GM18526 (cell line): ENCODE results near the gene EEFSEC.

Experiments used
- POLR2A ChIP-seq: IDR thresholded peaks from 3 replicates; pipeline ENCODE4 v1.6.1; 2011; ENCODE audit not compliant: insufficient read length; ENCODE audit errors: extremely low read depth

Gene EEFSEC

DNA sequence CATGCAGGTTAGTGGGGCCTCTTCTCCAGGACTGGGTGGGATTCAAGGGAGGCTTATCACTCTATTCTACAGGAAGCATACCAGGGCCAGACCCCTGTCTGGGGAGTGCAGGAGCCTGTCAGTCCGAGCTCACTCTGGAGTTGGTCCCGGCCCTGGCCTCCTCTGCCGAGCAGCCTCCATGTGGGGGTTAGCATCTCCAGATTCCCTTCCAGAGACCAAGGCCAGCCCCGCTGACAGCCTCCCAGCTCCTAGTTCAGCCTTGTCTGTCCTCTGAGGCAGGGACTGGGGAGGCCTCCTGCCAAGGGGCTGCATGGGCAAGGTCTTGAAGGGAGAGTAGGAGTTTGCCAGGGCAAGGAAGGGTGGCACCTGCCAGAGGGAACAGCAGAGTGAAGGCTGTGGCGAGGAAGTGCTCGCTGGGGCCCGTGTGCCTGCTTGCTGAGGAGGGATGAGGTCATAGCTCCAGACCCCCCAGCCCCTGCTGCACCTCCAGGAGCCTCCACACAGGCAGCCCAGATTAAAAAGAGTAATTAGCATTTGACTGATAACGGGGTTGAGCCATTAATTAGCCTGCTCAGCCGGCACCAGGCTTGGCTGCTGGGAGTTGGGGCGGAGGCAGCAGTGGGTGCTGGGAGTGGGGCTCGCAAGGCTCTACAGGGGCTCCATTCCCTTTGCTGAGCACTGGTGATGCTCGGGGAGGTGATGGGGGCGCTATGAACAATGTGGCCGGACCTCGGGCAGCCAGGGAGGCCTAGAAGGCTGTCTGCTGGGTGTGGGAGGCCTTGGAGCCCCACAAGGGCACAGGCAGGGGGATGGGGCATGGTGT is 259.1 kb downstream of the EEFSEC start:
- no peak for TF ChIP-seq POLR2A

DNA sequence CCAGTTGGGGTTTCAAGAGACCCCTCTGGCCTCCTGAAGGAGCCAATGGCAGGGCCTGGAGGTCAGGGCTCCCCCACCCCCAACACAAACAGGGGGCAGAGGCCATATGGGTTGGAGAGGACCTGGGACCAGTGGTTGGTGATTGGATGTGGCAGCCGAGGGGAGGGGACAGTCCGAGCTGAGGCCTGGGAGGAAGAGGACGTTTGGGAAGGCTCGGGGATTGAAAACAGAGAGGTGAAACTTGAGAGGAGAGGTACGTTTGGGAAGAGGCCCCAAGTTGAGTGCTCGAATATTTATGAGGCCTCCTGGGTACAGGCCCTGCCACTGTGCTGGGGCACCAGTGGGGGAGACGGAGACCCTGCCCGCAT is 259.7 kb downstream of the EEFSEC start:
- TF ChIP-seq POLR2A: no peak

DNA sequence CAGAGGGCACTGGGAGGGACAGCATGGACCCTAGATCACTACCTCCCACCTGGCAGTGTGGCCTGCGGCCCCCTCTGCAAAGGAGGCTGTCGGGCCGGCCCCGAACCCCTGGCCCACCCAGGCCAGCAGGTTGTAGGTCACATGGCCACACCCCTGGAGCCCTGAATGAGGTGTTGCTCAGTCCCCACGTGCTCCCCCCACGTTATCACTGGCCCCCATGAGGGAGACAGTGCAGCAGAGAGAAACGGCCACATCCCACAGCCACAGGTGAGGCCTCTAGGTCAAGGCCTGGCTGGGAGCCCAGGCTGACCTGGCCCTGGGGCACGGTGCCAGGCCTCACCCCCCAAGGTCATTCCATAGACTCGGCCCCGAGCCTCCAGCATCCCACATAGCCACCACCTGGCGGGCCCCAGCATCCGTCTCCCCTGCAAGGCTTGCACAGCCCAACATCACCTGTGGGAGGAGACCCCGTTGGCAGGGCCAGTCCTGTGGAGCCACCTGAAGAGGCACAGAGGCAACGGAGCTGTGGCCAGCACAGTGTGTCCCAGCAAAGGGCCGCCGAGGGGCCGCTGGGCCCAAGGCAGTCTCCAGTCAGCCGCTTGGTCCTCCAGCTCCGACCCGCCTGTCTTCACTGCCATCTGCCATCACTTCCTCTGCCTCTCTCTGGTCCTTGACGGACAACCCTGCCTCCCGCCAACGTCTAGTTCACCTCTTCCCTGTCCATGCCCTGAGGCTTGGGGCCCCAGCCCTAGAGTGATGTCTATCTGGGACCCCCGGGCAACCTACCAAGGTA is 260.3 kb downstream of the EEFSEC start:
- TF ChIP-seq POLR2A: no peak

DNA sequence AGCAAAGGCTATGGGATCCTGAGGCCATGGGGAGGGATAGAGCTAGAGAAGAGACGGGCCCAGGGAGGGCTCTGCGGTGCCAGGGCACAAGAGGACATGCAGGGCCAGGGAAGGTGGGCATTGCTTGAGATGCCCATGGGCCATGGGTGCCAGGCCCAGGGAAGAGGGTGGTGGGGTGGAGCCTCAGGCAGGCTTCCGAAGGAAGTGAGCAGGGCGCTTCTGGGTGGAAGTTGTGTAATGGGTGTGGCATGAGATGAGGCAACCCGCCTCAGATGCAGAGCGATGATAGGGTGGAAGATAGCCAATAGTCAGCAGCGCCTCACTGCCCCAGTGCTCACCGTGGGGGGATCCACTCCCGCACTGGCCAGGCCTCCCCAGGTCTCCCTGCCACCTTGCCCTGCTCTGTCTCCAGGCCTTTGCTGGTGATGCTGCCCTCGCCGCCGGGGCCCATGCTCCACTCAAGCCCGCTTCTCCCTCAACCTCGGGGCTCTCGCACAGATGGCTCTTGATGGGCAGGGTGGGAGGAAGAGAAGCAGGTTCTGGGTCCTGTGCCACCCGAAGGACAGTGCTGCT is 262.0 kb downstream of the EEFSEC start:
- no peak for TF ChIP-seq POLR2A

DNA sequence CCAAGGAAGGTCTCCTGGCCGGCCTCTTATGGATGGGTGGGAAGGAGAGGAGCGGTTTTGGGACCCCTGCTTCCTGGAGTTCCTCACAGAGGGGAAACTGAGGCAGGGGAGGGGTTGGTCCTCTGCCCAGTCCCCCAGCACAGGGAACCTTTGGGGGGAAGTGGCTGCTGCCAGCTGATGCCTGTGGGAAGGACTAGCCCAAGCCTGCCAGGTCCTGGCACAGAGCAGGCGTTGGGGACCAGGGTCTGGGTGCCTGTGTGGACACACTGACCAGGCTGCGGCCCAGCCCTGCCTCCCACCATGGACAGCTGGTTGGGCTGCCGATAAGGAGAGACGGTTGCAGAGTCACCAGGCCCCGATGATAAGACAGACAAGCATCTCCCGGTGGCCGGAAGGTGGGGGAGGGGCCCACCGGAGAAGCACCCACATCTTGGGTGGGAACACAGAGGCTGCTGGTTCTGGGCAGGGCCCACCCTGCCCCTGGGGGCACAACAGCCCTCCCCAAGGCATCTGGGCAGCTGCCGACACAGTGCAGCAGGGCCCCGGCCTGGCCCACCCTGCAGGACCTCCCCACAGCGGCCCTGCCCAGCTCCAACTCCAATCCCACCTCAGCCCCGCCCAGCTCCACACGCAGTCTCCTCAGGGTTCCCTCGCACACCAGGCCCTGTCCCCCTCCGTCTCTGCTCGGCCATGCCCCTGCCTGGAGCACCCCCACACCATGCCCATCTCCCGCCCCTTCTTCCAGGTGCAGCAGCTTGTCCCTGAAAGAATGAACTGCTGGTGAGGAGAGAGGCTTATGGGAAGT is 262.7 kb downstream of the EEFSEC start:
- no peak for TF ChIP-seq POLR2A

DNA sequence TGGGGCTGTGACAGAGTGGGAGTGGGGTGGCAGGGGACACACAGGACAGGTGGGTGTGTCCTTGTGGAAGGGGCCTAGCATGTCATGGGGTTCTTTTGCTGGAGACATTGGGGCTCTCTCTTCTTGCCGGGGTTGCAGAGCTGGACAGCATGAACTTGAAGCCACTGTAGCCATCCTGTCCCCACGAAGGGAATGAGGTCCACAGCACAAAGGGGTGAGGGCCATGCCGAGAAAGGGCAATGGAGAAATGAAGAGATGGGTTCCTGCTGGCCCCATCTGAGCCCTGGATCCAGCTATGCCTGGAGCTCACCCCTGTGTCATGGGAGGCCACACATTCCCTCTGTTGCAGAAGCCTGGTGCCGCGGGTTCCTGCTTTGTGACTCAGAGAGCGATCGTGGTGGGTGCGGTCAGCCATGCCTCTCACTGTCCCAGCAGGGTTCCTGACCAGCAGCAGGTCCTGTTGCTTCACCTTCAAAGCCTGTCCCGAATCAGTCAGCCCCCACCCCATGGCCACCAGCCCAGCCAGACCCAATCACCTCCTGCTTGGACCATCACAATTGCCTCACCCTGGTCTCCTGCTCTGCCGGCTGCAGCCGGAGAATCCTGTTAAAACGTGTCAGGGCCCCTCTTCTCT is 263.4 kb downstream of the EEFSEC start:
- no peak for TF ChIP-seq POLR2A

DNA sequence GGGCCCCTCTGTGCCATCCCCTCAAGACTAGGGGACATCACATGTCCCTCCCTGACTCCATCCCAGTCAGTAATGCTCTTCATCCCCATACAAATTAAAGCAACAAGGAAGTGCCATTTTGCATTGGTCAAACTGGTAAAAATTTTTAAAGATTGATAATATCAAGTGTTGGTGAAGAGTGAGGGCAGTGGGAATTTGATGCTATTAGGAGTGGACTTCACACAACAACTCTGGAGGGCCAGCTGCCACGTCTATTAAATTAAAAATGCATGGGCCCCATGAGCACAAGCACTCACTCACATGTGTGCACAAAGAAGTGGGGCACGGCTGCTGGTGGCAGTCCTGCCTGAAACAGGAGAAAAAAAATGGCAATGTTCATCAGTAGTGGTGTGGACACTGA is 265.6 kb downstream of the EEFSEC start:
- no peak for TF ChIP-seq POLR2A

DNA sequence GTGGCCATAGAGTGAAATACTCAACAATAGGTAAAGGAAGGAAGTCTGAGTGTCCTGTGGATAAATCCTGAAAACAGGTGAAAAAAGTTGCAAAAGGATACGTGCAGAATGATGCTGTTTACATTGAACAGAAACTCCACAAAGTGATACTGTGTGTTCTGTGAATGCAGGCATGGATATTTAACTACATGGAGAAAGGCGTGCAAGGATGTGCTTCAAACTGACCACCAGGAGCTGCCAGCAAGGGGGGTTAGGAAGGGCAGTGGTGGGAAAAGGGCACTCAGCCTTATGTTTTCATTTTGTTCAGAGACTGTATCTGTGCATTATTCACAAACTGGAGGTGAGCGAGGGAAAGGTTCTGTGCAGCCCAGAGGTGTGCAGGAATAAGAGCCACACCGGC is 266.0 kb downstream of the EEFSEC start:
- TF ChIP-seq POLR2A: no peak

DNA sequence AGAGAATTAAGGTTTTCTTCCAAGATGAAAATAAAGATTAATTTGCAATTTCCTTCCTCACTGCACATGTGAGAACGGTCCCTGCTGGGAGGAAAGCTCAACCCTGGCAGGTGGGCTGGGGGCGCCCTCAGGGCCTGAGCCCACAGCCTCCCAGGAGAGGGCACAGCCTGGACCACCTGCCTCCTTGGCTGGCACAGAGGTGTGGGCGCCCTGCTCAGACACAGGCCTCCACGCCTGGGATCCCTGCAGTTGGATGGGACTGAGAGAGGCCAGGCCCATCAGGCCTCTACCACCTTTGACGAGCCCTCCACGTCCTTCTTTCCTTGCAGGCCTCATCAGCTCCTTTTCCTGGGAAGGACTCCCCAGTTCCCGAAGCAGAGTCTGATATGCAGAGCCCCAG is 267.0 kb downstream of the EEFSEC start:
- no peak for TF ChIP-seq POLR2A

DNA sequence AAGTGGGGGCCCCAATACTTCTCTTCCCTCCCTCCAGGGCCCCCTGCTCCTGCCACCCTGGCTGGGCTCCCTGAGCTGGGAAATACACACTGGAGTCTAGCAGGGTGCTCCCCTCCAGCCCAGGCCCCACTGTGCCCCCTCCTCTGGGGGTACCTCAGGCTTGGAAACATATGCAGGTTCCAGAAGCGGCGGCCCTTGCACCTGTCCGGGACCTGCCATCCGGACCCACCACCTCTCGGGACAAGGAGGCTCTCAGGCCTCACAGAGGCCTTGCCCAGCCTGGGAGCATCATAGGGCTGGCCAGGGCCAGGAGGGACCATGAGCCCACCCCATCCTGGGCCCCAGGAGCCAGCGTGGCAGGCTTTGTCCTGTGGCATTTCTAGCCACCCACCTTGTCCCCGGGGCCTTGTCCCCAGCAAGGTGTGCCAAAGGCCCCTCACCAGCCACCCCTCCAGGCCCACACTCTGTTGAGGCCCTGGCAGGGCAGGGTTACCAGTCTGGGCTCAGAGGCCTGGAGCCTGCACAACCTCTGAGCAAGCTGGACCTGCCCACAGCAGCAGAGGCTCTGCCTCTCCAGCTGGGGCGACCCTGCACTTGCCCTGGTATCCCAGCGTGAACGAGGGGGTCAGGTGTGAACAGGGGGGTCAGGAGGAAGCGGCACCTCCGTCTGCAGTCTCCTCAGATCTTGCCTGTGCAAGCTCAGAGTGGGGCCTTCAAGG is 267.6 kb downstream of the EEFSEC start:
- no peak for TF ChIP-seq POLR2A

DNA sequence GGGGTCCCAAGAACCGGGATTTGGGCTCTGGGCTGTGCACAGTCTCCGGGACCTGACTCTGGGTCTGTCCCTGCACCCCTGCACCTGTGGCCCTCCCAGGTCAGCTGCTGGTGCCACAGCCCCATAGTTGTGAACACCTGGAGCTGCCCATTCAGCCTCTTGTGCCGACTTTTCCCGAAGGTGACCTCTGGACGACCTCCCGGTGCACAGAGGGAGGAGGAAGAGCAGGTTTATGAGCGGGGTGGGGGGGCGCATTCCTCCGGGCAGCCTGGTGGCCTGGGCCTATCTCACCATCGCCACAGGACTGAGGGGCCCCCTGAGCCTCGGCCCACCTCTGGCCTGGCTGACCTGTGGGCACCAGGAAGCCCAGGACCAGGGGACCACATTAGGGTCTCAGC is 268.2 kb downstream of the EEFSEC start:
- no peak for TF ChIP-seq POLR2A

DNA sequence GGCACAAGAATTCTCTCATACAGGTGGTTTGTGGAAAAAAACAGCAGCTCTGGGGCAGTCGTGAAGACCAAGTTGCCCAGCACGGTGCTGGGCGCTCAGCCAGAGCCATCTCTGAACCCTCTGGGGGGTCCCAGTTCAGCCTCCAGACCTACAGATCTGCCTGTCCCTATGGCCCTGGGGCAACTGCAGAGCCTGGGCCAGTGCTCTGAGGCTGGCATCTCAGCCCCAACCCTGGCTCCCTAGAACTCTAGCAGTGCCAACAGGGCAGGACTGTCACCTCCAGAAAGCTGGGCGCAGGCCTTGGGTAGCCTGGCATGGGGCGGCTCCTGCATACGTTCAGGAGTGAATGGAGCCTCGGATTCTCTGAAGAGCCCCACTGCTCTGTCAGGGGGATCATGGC is 268.7 kb downstream of the EEFSEC start:
- TF ChIP-seq POLR2A: no peak

DNA sequence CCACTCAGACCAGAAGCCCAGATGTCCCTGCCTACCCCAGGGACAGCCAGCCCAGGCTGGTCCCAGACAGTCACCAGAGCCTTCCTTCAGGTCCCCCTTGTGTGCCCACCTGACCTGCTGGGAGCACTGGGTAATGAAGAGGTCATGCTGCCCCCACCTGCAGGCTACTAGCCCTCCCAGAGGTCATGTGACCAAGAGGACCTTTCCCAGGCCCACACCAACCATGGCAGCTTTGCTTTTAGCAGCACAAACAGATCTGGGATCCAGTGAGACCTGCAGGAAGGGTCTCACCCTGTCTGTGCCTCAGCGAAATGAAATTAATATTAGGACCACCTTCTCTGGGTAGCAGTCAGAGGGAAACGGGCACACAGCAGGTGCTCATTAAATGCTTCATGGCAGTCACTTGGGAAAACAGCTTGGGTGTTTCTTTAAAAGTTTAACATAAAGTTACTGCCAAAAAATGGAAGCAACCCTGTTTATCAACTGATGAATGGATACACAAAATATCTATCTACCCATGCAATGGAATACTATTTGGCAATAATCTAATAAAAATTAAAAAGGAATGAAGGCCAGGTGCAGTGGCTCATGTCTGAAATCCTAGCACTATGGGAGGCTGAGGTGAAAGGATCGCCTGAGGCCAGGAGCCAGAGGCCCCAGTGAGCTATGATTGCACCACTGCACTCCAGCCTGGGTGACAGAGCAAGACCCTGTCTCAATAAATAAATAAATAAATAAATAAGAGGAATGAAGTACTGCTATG is 269.7 kb downstream of the EEFSEC start:
- TF ChIP-seq POLR2A: no peak
